Stimulated activated CD4-positive, alpha-beta T cell treated with anti-CD3 and anti-CD28 coated beads, Interleukin-12 subunit alpha, Interleukin-12 subunit beta, amount 100 ng/mL, for 48 hours (primary cell): Measurements from ENCODE around the gene JPT2.

Source experiments
- DNase-seq, 3 donors: peaks; one replicate each; pipeline ENCODE4 v3.0.0-alpha.2; 2020; ENCODE audit warnings: low read depth in 2 of 3, low spot score in 1 of 3

JPT2 gene

GRCh38 chr16:1677942-1678499 is at the start of gene JPT2:
JPT2 (plus strand) TSS chr16:1678279; CDS start chr16:1678313, 34 bp downstream.
- DNase-seq: peak; percentile 93 to 96 (median 94)

- no peak for DNase-seq
Measured at GRCh38 chr16:1630450-1631213, 47.4 kb upstream of the JPT2 start.

GRCh38 chr16:1631230-1631629 is 46.8 kb upstream of the JPT2 start:
- no peak for DNase-seq

GRCh38 chr16:1631931-1632637 is 46.0 kb upstream of the JPT2 start:
- no peak for DNase-seq

GRCh38 chr16:1632638-1632970 is 45.5 kb upstream of the JPT2 start:
- no peak for DNase-seq

GRCh38 chr16:1633310-1633709 is 44.8 kb upstream of the JPT2 start:
- DNase-seq: no peak

GRCh38 chr16:1634541-1634940 is 43.5 kb upstream of the JPT2 start:
- no peak for DNase-seq

- DNase-seq: no peak
Measured at GRCh38 chr16:1635070-1635469, 43.0 kb upstream of the JPT2 start.

- DNase-seq: no peak
Measured at GRCh38 chr16:1637526-1637925, 40.6 kb upstream of the JPT2 start.

GRCh38 chr16:1638757-1639156 is 39.3 kb upstream of the JPT2 start:
- DNase-seq: no peak

GRCh38 chr16:1639282-1639681 is 38.8 kb upstream of the JPT2 start:
- no peak for DNase-seq

- no peak for DNase-seq
Measured at GRCh38 chr16:1639860-1640259, 38.2 kb upstream of the JPT2 start.

GRCh38 chr16:1640261-1640941 is 37.7 kb upstream of the JPT2 start:
- no peak for DNase-seq

GRCh38 chr16:1641261-1641660 is 36.8 kb upstream of the JPT2 start:
- DNase-seq: no peak

GRCh38 chr16:1642148-1642547 is 35.9 kb upstream of the JPT2 start:
- DNase-seq: no peak

GRCh38 chr16:1642753-1643152 is 35.3 kb upstream of the JPT2 start:
- DNase-seq: no peak

- no peak for DNase-seq
Measured at GRCh38 chr16:1643521-1643920, 34.6 kb upstream of the JPT2 start.

GRCh38 chr16:1645914-1646525 is 32.1 kb upstream of the JPT2 start:
- DNase-seq: peak; percentile 12 to 23 (median 15)

GRCh38 chr16:1647856-1648255 is 30.2 kb upstream of the JPT2 start:
- no peak for DNase-seq

- no peak for DNase-seq
Measured at GRCh38 chr16:1650131-1650530, 27.9 kb upstream of the JPT2 start.
